Stimulated activated CD4-positive, alpha-beta T cell treated with anti-CD3 and anti-CD28 coated beads, Interleukin-15, amount 100 ng/mL, for 48 hours (primary cell): ENCODE results near the gene HTT.
"Not testable (repeated sequence)": the region's sequence is repeated elsewhere in the genome, so short reads cannot be mapped to it uniquely, and the experiment has no call there.

Experiments
- DNase-seq, 2 donors: peaks; one replicate each; pipeline ENCODE4 v3.0.0-alpha.2; 2020; ENCODE audit warnings: low read depth in 2 of 2

HTT gene

DNA sequence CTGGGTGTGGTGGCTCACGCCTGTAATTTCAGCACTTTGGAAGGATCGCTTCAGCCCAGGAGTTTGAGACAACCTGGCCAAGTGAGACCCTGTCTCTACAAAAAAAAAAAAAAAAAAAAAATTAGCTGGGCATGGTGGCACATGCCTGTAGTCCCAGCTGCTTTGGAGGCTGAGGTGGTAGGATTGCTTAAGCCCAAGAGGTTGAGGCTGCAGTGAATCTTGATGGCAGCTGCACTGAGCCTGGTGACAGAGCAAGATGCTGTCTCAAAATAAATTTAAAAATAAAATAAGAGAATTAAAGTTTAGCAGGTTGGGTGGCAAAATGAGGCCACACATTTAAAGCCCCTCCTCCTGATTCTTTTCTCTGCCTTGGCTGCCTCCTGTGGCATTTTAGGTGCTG lies 47.1 kb downstream of the HTT start:
- DNase-seq = no peak

DNA sequence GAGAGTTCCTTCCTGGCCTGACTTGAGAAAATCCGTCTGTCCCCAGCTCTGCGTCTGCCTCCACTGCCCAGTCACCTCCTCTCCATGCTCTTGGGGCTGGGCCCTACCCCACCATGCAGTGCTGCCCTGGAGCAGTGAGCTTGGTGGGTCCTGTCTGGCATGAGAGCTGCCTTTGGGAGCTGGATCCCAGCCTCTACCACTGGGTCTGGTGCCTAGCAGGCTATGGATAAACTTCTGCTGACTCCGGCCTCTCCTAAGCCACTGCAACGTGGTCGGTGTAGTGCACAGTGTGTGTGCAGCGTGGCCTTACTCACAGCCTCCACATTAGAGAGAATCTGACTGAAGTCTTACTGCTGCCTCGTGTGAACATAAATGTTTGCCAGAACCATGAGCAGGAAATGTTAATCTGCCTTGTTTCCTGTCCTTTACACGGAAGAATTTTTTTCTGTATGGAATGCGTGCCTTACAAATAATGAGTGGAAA lies 47.6 kb downstream of the HTT start:
- no peak for DNase-seq

DNA sequence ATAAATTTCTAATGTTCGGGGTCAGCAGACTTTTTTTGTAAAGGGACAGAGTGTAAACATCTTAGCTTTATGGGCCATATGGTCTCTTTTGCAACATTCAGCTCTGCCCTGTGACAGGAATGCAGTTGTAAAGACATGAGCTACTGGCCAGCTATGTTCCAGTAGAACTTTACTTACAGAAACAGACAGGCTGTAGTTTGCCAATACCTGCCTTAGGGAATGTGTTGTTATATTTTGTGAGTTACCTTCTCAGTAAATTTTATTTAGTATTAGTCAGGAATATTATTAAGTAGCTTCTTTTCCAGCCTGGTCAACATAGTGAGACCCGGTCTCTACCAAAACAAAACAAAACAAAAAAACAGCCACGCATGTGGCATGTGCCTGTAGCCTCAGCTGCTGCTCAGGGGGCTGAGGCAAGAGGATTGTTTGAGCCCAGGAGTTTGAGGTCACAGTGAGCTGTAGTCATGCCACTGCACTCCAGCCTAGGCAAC lies 48.7 kb downstream of the HTT start:
- no peak for DNase-seq

DNA sequence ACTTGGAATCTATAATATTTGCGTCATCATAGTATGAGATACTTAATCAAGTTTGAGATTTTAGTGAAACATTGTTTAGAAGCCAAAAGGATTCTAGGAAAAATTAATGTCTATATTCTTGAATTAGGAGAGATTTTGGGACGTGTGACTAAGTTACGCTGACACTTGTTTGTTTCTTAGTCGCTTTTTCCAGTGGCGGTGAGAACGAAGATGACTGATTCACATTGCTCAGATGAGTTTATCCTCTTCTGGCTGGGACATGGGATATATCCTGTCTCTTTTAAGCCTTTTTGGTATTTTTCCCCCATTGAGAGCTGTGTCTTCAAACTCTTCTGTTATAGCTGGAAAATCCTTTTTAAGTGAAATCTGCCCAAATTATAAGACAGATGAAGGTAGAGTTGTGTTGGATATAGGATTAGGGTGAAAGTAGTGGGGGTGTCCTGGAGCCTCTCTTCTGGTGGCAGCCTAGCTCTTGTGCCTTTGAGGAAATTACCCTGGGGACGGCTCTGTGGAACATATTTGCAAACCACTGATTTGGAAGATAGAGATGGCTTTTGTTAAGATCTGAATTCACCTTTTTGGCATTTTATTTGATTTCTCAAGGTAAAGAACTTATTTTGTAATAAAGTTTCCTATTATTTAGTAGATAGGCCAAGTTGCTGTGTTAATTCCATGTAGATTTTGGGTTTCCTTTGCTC lies 49.7 kb downstream of the HTT start:
- no peak for DNase-seq

DNA sequence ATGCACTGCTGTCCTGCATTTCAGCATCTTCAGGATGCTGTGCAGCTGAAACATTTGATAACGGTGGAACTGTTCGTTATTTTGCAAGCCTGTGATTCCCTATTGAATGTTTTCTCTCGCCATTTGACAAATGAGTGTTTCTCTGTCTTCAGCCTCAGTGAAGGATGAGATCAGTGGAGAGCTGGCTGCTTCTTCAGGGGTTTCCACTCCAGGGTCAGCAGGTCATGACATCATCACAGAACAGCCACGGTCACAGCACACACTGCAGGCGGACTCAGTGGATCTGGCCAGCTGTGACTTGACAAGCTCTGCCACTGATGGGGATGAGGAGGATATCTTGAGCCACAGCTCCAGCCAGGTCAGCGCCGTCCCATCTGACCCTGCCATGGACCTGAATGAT lies 52.6 kb downstream of the HTT start:
- DNase-seq = no peak

DNA sequence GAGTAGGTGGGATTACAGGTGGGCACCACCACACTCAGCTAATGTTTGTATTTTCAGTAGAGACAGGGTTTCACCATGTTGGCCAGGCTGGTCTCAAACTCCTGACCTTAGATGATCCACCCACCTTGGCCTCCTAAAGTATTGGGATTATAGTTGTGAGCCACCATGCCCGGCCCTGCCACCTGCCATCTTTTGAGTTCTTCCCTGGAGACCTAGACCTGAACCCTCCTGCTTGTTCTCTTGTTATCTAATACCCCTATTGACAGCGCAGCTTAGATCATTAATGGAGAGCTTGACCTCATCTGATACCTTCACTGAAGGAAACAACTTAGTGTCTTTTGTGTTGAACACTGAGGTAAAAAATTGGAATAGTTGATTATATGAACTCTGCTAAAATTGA lies 53.6 kb downstream of the HTT start:
- no peak for DNase-seq

- no peak for DNase-seq
Observed at GRCh38 chr4:3128976-3129375, 54.5 kb downstream of the HTT start.

DNA sequence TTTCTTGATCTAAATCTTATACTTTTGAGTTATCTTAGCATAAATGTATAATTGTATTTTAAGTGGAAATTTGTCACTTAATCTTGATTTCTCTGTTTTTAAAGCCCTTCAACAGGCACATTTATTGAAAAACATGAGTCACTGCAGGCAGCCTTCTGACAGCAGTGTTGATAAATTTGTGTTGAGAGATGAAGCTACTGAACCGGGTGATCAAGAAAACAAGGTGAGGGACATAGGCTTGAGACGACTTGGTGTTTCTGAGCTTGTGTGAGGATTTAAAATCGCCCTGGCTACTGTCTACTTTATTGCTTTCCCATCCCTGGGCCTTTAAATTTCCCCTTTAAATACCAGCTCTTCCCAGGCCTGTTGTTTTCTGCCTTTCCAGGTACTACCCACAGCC lies 55.7 kb downstream of the HTT start:
- no peak for DNase-seq

GRCh38 chr4:3130826-3131225 lies 56.3 kb downstream of the HTT start:
- no peak for DNase-seq

GRCh38 chr4:3134201-3134600 lies 59.7 kb downstream of the HTT start:
- no peak for DNase-seq

GRCh38 chr4:3135155-3136011 lies 60.9 kb downstream of the HTT start:
- no peak for DNase-seq

DNA sequence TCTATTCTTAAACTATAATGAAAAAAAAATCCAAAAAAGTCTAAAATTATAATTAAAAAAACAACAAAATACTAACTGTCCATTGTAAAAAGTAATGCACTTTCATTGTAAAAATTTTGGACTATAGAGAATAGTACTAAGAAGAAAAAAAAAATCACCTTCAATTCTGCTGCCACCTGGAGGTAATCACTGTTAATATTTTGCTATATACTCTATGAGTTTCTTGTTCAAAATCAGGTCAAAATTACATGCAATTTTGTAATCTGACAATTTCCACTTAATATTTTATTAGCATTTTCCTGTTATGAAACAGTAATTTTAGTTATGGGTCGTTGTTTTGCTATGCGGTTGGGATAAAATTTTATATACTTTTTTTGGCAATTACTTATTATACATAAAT lies 62.0 kb downstream of the HTT start:
- DNase-seq = no peak

DNA sequence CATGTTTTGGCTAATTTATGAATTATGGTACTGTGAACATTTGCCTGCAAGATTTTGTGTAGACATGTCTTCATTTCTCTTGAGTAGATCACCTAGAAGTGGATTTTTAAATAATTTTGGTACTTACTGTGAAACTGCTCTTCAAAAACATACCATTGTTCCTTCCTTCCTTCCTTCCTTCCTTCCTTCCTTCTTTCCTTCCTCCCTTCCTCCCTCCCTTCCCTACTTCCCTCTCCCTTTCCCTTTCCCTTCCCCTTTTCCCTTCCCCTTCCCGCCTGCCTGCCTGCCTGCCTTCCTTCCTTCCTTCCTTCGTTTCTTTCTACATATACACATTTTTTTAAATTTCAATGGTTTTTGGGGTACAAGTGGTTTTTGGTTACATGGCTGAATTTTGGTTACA lies 63.4 kb downstream of the HTT start:
- no peak for DNase-seq

DNA sequence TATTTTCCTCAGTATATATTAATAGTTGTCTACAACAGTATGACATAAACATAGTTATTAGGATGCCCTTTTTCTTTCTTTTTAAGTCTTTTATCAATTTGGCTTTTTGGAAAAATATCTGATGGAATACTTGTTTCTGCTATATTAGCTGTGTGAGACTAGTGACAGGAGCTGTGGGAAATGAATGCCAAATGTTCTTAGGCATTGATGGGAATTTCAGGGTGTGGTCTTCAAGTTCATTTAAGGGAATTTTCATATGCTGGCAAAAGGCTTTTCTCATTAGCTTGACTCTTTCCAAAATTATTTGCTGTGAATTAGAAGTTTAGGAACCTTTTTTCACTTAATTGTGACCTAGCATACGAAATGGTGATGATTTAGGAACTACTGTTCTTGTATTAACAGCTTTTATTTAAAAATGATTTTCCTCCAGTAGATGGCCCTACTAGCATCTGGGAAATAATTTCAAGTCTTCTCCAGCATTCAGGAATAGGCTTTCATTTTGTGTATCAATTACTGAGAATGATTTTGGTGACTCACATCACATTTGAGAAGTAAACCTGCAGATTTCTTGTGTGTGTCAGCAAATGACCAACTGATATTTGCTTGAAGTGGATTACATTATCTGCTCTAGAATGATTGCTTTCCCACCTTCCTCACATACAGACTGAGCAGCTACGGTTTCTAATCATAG lies 70.9 kb downstream of the HTT start:
- DNase-seq = no peak

DNA sequence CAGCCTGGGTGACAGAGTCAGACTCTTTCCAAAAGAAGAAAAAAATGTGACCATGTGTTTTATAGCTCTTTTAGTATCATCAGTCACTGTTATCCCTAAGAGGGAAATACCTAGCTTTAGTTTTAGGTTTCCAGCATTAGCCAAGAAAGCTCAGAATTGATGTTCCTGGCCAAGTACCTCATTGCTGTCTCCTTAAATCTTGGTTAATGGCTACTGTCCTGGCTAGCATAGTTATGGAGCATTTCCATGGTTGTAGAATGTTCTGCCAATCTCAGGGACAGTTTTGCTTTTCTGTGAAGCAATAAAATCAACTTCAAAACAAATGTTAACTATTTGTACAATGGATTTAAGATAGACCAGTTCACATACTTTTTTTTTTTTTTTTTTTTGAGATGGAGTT lies 74.4 kb downstream of the HTT start:
- no peak for DNase-seq

GRCh38 chr4:3151238-3151637 lies 76.8 kb downstream of the HTT start:
- DNase-seq = not testable (repeated sequence)

DNA sequence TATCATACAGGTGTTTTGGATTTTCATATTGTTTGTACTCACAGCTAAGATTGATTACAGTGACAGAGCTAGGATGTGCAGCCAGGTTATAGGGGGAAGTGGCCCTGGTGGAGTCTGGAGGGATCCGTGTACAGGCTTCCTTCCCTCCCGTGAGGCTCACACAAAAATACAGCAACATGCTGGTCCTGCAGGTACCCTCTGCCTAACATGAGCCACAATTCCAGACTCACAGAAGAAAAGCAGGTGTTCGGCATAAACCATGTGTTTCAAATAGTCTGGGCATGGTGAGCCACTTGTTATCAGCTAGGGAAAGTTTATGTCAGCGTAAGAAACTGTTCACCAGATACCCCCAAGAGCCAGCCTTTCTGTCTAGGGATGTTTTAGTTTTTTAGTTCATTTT lies 82.9 kb downstream of the HTT start:
- no peak for DNase-seq

DNA sequence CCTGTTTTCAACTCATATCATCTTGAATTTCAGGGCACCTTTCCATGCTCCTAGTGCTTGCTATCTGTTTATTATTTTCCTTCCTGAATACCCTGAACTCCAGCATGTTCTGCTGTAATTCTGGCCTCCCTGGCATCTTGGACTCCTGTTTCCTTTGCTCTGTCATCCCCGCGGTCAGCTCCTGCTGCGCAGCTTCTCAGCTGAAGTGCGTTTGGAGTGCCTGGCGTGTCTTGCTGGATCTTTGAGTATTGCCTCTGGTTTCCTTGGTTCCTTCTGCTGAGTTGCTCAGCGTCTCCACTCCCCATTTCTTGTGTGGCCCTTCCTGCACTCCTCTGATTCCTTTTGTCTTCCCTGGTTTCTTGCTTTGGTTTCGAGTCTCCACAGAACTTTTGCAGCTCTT lies 84.4 kb downstream of the HTT start:
- DNase-seq = no peak

- no peak for DNase-seq
Observed at GRCh38 chr4:3160438-3160837, 86.0 kb downstream of the HTT start.

- not testable (repeated sequence) for DNase-seq
Observed at GRCh38 chr4:3161044-3161443, 86.6 kb downstream of the HTT start.

- DNase-seq = not testable (repeated sequence)
Observed at GRCh38 chr4:3166434-3166833, 92.0 kb downstream of the HTT start.

GRCh38 chr4:3168029-3168428 lies 93.5 kb downstream of the HTT start:
- no peak for DNase-seq
